Smooth muscle cell (in vitro differentiated cells): ENCODE results near the gene CACNA1F. TPM values are rescaled to one million over a fixed set of nuclear protein-coding genes. Genes with fewer than 3 reads are reported as not detected.

ENCODE experiments used
- DNase-seq: peaks from one replicate; lab custom pipeline; 2025; ENCODE audit not compliant: unreplicated experiment; lab: John Stamatoyannopoulos, UW
- H2AFZ ChIP-seq: fragments of 200-600 bp; sonication (generic); 2 replicates; pipeline ENCODE4 v1.6.0; 2016; ENCODE audit warnings: antibody characterized with exemption, low read depth, mild to moderate bottlenecking
- H3F3A ChIP-seq: fragments of 200-600 bp; sonication (generic); 2 replicates; pipeline ENCODE4 v1.6.0; 2017; ENCODE audit warnings: antibody characterized with exemption, low read depth
- H3K27ac ChIP-seq: fragments of 200-600 bp; sonication (generic); 2 replicates; pipeline ENCODE4 v1.5.1; 2016; ENCODE audit warnings: low read depth, mild to moderate bottlenecking
- H3K27me3 ChIP-seq: fragments of 200-600 bp; sonication (generic); 2 replicates; pipeline ENCODE4 v1.6.1; 2016; ENCODE audit warnings: low read depth, mild to moderate bottlenecking
- H3K36me3 ChIP-seq: fragments of 200-600 bp; sonication (generic); 2 replicates; pipeline ENCODE4 v1.5.1; 2016; ENCODE audit warnings: low read depth
- H3K4me1 ChIP-seq: fragments of 200-600 bp; sonication (generic); 2 replicates; pipeline ENCODE4 v1.5.1; 2016; ENCODE audit warnings: low read depth
- H3K4me2 ChIP-seq: fragments of 200-600 bp; sonication (generic); 2 replicates; pipeline ENCODE4 v1.6.0; 2016; ENCODE audit warnings: mild to moderate bottlenecking
- H3K4me3 ChIP-seq: fragments of 200-600 bp; sonication (generic); 2 replicates; pipeline ENCODE4 v1.5.1; 2016; ENCODE audit warnings: mild to moderate bottlenecking
- H3K79me2 ChIP-seq: fragments of 200-600 bp; sonication (generic); 2 replicates; pipeline ENCODE4 v1.6.0; 2016; ENCODE audit warnings: low read depth, mild to moderate bottlenecking
- H3K9ac ChIP-seq: fragments of 200-600 bp; sonication (generic); 2 replicates; pipeline ENCODE4 v1.6.0; 2016; ENCODE audit warnings: low read depth
- H3K9me3 ChIP-seq: fragments of 200-600 bp; sonication (generic); replicated peaks from 2 replicates; pipeline ENCODE4 v1.5.1; 2016; ENCODE audit warnings: low read depth
- H4K20me1 ChIP-seq: fragments of 200-600 bp; sonication (generic); 2 replicates; pipeline ENCODE4 v1.6.0; 2016; ENCODE audit warnings: low read depth
- WGBS: methylation state at CpG from one replicate; pipeline ENCODE4 v1.1.7; 2016; ENCODE audit warnings: low lambda C conversion rate; 5-methylcytosine and 5-hydroxymethylcytosine counted together
- polyA plus RNA-seq: library from polyadenylated mRNA; unstranded; fragments of >200 nt; fragmentation: Nextera tagmentation; extraction: Ambion mirVana; gene quantifications from 2 replicates; pipeline ENCODE4 v1.2.1, GENCODE V29; 2016
- total RNA-seq: library from RNA; depleted of rRNA; stranded (reverse); fragments of >200 nt; gene quantifications from 2 replicates; pipeline ENCODE4 v1.2.3, GENCODE V29; 2014
- TF ChIP-seq, protein P1 (sequence below): fragments of 200-600 bp; sonication (generic); IDR thresholded peaks from 2 replicates; pipeline ENCODE4 v1.5.1; 2017; ENCODE audit warnings: borderline replicate concordance, mild to moderate bottlenecking, antibody characterized with exemption; ENCODE audit not compliant: insufficient read depth, poor library complexity, severe bottlenecking

CACNA1F gene
- total and polyA plus RNA-seq, 2 experiments from 2014 or later, result 0.34 TPM; not detected in 1

DNA sequence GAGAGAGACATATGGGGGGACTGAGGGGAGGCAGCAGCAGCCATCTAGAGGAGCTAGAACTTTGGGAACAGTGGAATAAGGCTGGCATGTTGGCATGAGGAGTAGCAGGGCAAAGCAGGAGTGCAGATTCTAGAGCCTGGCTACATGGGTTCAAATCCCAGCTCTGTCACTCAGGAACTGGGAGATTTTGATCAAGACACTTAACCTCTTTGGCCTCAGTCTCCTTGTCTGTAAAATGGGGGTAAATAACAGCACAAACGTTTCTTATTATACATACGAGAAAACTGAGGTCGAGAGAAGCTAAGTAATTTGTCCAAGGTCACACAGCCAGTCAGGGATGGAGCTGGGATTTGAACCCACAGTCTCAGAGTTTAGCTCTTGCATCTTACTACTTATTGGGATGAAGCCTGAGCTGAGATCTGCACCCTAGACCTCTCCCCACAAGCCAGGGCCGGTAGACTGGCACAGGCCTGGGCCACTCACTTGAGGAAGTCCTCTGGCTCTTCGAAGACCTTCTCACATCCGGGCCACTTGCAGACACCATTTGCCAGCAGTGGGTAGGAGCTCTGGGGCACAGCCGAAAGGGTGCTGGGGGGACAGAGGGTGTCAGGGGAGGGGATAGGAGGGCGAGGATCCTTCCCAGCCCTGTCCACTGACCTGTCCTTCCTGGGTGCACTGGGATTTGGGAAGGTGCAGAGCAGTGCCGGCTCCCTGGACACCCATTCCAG is 23.3 kb upstream of the CACNA1F start:
- 76% methylated on average over 9 of the region's 9 CpGs for WGBS
- TF ChIP-seq, protein P1, sequence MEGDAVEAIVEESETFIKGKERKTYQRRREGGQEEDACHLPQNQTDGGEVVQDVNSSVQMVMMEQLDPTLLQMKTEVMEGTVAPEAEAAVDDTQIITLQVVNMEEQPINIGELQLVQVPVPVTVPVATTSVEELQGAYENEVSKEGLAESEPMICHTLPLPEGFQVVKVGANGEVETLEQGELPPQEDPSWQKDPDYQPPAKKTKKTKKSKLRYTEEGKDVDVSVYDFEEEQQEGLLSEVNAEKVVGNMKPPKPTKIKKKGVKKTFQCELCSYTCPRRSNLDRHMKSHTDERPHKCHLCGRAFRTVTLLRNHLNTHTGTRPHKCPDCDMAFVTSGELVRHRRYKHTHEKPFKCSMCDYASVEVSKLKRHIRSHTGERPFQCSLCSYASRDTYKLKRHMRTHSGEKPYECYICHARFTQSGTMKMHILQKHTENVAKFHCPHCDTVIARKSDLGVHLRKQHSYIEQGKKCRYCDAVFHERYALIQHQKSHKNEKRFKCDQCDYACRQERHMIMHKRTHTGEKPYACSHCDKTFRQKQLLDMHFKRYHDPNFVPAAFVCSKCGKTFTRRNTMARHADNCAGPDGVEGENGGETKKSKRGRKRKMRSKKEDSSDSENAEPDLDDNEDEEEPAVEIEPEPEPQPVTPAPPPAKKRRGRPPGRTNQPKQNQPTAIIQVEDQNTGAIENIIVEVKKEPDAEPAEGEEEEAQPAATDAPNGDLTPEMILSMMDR, result no peak
- Histone ChIP-seq H3K9me3 (no peaks in the 10 kb centered on the region), H3K27me3 (no peaks in the 10 kb centered on the region), H4K20me1 (no peaks in the 10 kb centered on the region), H3K4me2 (no peak overlapping the region), H2AFZ (no peak overlapping the region), H3F3A (no peaks in the 10 kb centered on the region), H3K4me1 (no peaks in the 10 kb centered on the region), H3K9ac (no peak overlapping the region), H3K79me2 (no peaks in the 10 kb centered on the region), H3K27ac (no peak overlapping the region), H3K36me3 (no peaks in the 10 kb centered on the region), H3K4me3 (no peak overlapping the region)
- no peak for DNase-seq

DNA sequence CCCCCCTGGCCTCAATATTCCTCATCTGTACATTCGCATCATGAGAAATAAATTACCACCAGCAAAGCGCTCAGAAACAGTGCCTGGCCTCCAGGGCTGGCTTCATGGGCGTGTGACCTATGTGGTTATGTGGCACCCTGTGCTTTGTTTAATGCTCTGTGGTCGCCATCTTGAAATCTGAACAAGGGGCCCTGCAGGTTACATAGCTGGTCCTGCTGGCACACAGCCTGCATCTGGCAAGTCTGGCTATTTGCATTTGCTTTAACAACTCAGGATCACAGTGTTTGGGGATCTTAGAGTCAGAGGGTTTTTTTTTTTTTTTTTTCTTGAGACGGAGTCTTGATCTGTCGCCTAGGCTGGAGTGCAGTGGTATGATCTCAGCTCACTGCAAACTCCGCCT is 21.5 kb upstream of the CACNA1F start:
- H3K4me3 ChIP-seq, result no peak overlapping the region
- no peak overlapping the region for H2AFZ ChIP-seq
- H4K20me1 ChIP-seq, result no peaks in the 10 kb centered on the region
- no peaks in the 10 kb centered on the region for H3K27me3 ChIP-seq
- TF ChIP-seq, protein P1, result no peak
- H3F3A ChIP-seq, result no peaks in the 10 kb centered on the region
- no peaks in the 10 kb centered on the region for H3K79me2 ChIP-seq
- no peak overlapping the region for H3K4me2 ChIP-seq
- no peaks in the 10 kb centered on the region for H3K4me1 ChIP-seq
- no peaks in the 10 kb centered on the region for H3K36me3 ChIP-seq
- DNase-seq, result no peak
- no peak overlapping the region for H3K9ac ChIP-seq
- no peaks in the 10 kb centered on the region for H3K9me3 ChIP-seq
- no peak overlapping the region for H3K27ac ChIP-seq
- WGBS, result 88% methylated on average over 7 of the region's 7 CpGs

DNA sequence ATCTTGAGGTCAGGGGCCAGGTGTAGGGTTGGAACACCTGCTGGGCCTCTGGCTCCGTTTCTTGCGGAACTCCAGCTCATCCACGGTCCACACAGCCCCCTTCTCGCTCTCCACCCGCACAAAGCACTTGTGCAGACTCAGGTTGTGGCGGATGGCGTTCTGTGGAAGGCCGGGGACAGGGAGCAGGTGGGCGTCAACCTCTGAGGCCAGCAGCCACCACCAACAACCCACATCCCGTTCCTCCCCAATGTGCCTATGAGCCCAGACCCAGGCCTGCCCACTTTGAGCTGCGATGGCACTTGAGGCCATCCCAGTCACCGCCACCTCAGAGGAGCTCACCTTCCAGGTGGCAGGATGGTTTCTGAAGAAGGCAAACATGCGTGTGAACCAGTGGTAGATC is 18.2 kb upstream of the CACNA1F start:
- Histone ChIP-seq H4K20me1 (no peaks in the 10 kb centered on the region), H3K4me1 (no peaks in the 10 kb centered on the region), H3F3A (no peaks in the 10 kb centered on the region), H3K27ac (no peak overlapping the region), H2AFZ (no peak overlapping the region), H3K36me3 (no peaks in the 10 kb centered on the region), H3K4me2 (no peak overlapping the region), H3K79me2 (no peaks in the 10 kb centered on the region), H3K27me3 (no peaks in the 10 kb centered on the region), H3K4me3 (no peak overlapping the region), H3K9ac (no peak overlapping the region), H3K9me3 (no peaks in the 10 kb centered on the region)
- no peak for DNase-seq
- WGBS, result 88% methylated on average over 13 of the region's 13 CpGs
- TF ChIP-seq, protein P1, result no peak

DNA sequence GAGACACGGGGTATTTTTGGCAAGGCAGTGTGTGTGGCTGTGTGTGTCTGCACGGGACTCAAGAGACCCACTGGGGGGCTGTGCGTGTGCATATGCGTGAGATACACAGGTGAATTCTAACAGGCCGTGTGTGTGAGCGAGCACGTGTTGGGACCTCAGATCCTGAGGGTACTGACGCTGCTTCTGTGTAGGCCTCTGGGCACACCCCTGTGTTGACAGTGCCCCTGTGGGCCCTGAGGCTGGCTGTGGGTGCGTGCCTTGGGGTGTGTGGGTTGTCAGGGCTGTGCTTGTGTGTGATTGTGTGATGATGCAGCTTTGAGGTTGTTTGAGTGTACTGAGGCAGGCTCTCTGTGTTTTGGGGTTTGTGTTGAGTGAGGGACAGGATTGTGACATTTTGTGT is 17.4 kb upstream of the CACNA1F start:
- no peak overlapping the region for H3K4me2 ChIP-seq
- no peak overlapping the region for H2AFZ ChIP-seq
- H3F3A ChIP-seq, result no peaks in the 10 kb centered on the region
- no peaks in the 10 kb centered on the region for H4K20me1 ChIP-seq
- no peak for DNase-seq
- H3K4me1 ChIP-seq, result no peaks in the 10 kb centered on the region
- H3K36me3 ChIP-seq, result no peaks in the 10 kb centered on the region
- no peak overlapping the region for H3K9ac ChIP-seq
- 90% methylated on average over 9 of the region's 9 CpGs for WGBS
- H3K9me3 ChIP-seq, result no peaks in the 10 kb centered on the region
- H3K4me3 ChIP-seq, result no peak overlapping the region
- H3K79me2 ChIP-seq, result no peaks in the 10 kb centered on the region
- TF ChIP-seq, protein P1, result no peak
- H3K27me3 ChIP-seq, result no peaks in the 10 kb centered on the region
- no peak overlapping the region for H3K27ac ChIP-seq
